Neural cell (in vitro differentiated cells): ENCODE measurements around the gene ADGRL3.
"Not testable (repeated sequence)": the region's sequence is repeated elsewhere in the genome, so short reads cannot be mapped to it uniquely, and the experiment has no call there.

Source experiments
- MXI1 ChIP-seq: fragments of 450-650 bp; conservative IDR thresholded peaks from 2 replicates; pipeline ENCODE4 v1.6.1; 2014; ENCODE audit warnings: antibody characterized with exemption, mild to moderate bottlenecking; ENCODE audit not compliant: poor library complexity, severe bottlenecking
- TF ChIP-seq, protein P1 (sequence below): fragments of 450-650 bp; IDR thresholded peaks from 2 replicates; pipeline ENCODE4 v1.5.1; 2014; ENCODE audit warnings: antibody characterized with exemption, mild to moderate bottlenecking, moderate library complexity; ENCODE audit not compliant: poor library complexity, severe bottlenecking

DNA sequence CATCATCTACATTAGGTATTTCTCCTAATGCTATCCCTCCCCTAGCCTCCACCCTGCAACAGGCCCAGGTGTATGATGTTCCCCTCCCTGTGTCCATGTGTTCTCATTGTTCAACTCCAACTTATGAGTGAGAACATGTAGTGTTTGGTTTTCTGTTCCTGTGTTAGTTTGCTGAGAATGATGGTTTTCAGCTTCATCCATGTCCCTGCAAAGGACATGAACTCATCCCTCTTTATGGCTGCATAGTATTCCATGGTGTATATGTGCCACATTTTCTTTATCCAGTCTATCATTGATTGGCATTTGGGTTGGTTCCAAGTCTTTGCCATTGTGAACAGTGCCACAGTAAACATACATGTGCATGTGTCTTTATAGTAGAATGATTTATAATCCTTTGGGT, 7.0 kb downstream of the ADGRL3 start:
- TF ChIP-seq, protein P1, sequence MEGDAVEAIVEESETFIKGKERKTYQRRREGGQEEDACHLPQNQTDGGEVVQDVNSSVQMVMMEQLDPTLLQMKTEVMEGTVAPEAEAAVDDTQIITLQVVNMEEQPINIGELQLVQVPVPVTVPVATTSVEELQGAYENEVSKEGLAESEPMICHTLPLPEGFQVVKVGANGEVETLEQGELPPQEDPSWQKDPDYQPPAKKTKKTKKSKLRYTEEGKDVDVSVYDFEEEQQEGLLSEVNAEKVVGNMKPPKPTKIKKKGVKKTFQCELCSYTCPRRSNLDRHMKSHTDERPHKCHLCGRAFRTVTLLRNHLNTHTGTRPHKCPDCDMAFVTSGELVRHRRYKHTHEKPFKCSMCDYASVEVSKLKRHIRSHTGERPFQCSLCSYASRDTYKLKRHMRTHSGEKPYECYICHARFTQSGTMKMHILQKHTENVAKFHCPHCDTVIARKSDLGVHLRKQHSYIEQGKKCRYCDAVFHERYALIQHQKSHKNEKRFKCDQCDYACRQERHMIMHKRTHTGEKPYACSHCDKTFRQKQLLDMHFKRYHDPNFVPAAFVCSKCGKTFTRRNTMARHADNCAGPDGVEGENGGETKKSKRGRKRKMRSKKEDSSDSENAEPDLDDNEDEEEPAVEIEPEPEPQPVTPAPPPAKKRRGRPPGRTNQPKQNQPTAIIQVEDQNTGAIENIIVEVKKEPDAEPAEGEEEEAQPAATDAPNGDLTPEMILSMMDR, result not testable (repeated sequence)
- TF ChIP-seq MXI1, result not testable (repeated sequence)
